Stimulated activated CD4-positive, alpha-beta T cell treated with anti-CD3 and anti-CD28 coated beads, Interleukin-2, amount 100 ng/mL, for 48 hours (primary cell): Measurements from ENCODE around the gene IL20.
A peak's percentile ranks its signal among the peaks of the same experiment; 100 is the strongest.

ENCODE experiments used
- DNase-seq, 2 donors: peaks; one replicate each; pipeline ENCODE4 v3.0.0-alpha.2; 2020

The IL20 gene

GRCh38 chr1:206905295-206906164 is 40.1 kb downstream of the IL20 start:
- no peak for DNase-seq

- DNase-seq, result no peak
Observed at GRCh38 chr1:206907304-206907991, 42.0 kb downstream of the IL20 start.

- DNase-seq, result no peak
Observed at GRCh38 chr1:206908038-206908437, 42.6 kb downstream of the IL20 start.

- DNase-seq, result no peak
Observed at GRCh38 chr1:206909161-206909882, 43.9 kb downstream of the IL20 start.

- no peak for DNase-seq
Observed at GRCh38 chr1:206909883-206910318, 44.5 kb downstream of the IL20 start.

- DNase-seq, result no peak
Observed at GRCh38 chr1:206911064-206911663, 45.7 kb downstream of the IL20 start.

GRCh38 chr1:206912445-206913095 is 47.1 kb downstream of the IL20 start:
- peak; percentile 53 to 54 for DNase-seq

GRCh38 chr1:206913766-206914537 is 48.5 kb downstream of the IL20 start:
- no peak for DNase-seq

GRCh38 chr1:206915030-206915735 is 49.8 kb downstream of the IL20 start:
- DNase-seq, result no peak

- DNase-seq, result no peak
Observed at GRCh38 chr1:206916000-206916709, 50.7 kb downstream of the IL20 start.

- DNase-seq, result no peak
Observed at GRCh38 chr1:206918076-206918475, 52.7 kb downstream of the IL20 start.
